Right ventricle myocardium inferior (tissue), 1 donor: Measurements from ENCODE around the gene SYT9. TPM values are rescaled to one million over a fixed set of nuclear protein-coding genes. Genes with fewer than 3 reads are reported as not detected.

Source experiments
- ATAC-seq: fragments of 200-7000 bp; cut with Tn5 transposase; one replicate; pipeline ENCODE4 v1.9.1; 2020; ENCODE audit warnings: mild to moderate bottlenecking, moderate library complexity
- DNase-seq: peaks from one replicate; pipeline ENCODE4 v3.0.0; 2021; ENCODE audit errors: missing footprints
- intact Hi-C: fragments of 100-400 bp; cut with DNase I; formaldehyde crosslinking; loops from one replicate; pipeline ENCODE4 v1.11.0; 2022
- long read RNA-seq: library from polyadenylated mRNA; unstranded; transcript quantifications from one replicate; pipeline ENCODE4 v2.0.0, GENCODE V29; 2021
- total RNA-seq: library from RNA; stranded (reverse); fragmentation: NEBNext Ultra II Directional; extraction: Animal tissue kit (Norgen Biotek cat#: 25700); gene quantifications from one replicate; pipeline ENCODE4 v1.2.1, GENCODE V29; 2021
- donor health status: DM: no; HTN: yes; CAD: no; lungs with severe emphysema.

Gene SYT9, protein sequence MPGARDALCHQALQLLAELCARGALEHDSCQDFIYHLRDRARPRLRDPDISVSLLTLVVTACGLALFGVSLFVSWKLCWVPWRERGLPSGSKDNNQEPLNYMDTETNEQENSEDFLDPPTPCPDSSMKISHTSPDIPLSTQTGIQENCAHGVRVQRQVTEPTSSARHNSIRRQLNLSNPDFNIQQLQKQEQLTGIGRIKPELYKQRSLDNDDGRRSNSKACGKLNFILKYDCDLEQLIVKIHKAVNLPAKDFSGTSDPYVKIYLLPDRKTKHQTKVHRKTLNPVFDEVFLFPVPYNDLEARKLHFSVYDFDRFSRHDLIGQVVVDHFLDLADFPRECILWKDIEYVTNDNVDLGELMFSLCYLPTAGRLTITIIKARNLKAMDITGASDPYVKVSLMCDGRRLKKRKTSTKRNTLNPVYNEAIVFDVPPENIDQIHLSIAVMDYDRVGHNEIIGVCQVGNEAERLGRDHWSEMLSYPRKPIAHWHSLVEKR
- total RNA-seq, result not detected
- long read RNA-seq, result 0 reads

DNA sequence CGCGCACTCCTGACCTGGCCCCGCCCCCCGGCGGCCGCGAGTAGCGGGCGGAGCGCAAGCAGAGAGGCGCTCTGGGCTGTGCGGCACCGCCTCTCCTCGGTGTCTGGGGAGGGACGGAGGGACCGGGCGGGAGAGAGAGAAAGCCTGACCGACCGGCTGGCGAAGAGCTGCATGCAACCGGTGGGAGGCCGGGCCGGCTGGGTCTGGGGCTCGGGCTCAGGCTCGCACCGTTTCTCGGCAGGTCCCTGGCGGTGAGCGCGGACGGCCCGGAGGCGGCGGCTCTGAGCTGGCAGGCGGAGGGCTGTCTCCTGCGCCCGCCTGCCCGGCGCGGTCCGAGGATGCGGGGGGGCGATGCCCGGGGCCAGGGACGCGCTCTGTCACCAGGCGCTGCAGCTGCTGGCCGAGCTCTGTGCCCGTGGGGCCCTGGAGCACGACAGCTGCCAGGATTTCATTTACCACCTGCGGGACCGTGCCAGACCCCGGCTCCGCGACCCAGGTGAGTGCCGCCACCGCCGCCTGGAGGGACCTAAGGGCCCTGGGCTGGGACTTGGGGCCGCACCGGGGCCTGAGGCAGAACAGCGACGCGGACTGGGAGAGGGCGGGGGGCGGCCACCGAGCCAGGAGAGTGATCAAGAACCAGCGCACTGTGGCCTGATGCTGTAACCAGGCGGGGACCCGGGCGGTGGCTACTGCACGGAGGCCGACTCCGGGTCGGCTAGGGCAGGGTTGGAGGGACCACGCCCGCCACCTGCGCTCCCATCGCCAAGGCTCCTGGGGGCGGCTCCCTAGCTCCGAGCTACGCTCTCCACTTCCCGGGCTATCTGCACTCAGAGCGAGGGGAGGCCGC, at the start of gene SYT9:
Gene SYT9, plus strand, starts transcription at position 69 of the 847 bp plus-strand sequence. Its CDS starts 283 bp downstream, at position 352.
- peak; percentile 65 for DNase-seq
- peak; percentile 88 for ATAC-seq
- intact Hi-C loops, result no loop called here

DNA sequence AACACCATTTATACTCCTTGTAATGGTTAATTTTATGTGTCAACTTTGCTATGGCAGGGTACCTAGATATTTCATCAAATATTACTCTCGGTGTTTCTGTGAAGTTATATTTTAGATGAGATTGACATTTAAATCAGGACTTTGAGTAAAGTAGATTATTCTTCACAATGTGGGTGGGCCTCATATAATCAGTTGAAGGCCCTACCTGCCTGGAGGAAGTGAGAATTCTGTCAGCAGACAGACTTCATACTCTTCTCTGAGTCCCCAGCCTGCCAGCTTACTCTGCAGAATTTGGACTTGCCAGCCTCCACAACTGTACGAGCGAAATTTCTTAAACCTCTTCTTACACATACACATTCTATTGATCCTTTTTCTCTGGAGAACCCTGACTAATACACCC, 49.3 kb upstream of the SYT9 start:
- intact Hi-C loops, result no loop called here
- ATAC-seq, result no peak
- no peak for DNase-seq

DNA sequence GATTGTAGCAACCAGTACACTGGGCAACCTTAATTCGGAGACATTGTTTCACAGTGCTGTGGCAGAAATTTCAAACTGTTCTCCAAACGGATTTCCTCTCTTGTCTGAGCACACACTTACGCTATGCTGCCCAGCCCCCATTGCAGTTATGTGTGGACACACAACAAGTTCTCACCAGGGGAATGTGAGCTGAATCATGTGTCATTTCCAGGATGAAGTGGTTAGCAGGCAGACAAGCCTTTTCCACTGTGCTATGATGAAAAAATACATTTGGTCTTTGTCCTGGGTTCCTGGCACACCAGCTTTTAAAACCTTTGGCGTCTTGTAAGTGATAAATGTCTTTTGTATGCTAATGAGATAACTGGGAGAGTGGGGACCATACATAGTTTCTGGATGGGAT, 46.9 kb upstream of the SYT9 start:
- intact Hi-C loops, result no loop called here
- DNase-seq (no peak), ATAC-seq (no peak)

DNA sequence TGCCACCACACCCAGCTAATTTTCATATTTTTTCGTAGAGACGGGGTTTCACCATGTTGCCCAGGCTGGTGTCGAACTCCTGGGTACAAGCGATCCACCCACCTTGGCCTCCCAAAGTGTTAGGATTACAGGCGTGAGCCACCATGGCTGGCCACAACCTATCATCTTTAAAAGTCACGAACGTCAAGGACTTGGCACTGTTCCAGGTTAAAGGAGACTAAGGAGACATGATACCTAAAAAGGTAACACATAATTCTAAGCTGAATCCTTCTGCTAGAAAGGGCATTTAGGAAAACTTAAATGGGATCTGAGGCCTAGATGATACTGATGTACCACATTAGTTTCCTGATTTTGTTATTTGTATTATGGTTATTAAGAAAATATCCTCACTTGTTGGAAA, 43.3 kb upstream of the SYT9 start:
- ATAC-seq (no peak), DNase-seq (peak; percentile 18)
- intact Hi-C loops, result no loop called here

DNA sequence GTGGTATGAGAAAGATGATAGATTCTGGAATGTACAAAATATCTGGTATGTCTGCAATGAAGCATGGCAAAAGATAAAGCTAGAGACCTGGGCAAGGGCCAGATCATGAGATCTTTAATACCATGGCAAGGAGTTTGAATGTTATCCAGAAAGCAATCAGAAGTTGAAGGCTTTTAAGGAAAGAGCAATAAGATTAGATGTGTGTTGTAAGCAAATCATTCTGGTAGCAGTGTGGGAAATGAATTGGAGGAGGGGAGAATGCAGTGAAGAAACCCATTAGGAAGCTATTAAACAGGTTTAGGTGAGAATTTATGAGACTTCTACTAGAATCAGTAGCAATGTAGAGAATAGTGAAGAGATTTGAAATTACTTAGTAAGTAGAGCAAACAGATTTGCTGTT, 32.2 kb upstream of the SYT9 start:
- no peak for ATAC-seq
- intact Hi-C loops, result no loop called here
- no peak for DNase-seq

DNA sequence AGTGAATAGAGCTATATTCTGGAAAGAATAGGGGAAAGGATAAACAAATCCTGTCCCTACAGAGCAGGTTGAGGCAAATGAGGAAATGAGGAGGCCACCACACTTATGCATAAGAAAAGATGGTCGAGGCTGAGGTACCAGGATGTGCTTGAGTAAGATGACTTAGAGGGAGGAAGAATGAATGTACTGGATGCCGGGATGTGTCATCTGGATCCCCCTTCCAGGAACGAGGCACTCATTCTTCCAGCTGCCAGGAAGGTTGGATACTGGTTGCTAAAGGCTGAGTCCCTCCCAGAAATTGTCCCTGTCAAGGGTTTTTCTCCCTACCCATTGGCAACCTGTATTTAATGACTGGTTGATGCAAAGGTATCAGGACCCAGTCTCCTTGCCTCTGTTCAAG, 31.1 kb upstream of the SYT9 start:
- intact Hi-C loops, result no loop called here
- no peak for DNase-seq
- ATAC-seq, result no peak

DNA sequence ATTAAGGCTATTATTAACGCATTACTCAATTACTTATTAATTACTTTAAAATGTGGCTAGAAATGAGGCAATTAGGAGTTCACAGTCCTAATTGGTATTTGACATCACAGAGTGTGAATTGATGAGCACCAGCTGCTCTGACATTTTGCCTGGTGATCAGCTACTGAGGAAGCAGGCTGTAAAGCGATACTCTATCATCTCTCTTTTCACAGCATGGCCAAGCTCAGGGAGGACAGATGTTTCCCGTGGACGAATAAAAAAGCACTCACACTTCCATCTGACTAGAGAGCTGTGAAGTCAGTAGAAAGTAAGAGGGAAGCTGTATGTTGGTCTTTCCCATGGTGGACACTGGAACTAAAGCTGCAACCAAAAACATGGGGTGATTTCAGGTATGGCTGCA, 29.1 kb upstream of the SYT9 start:
- intact Hi-C loops, result no loop called here
- DNase-seq (no peak), ATAC-seq (no peak)

DNA sequence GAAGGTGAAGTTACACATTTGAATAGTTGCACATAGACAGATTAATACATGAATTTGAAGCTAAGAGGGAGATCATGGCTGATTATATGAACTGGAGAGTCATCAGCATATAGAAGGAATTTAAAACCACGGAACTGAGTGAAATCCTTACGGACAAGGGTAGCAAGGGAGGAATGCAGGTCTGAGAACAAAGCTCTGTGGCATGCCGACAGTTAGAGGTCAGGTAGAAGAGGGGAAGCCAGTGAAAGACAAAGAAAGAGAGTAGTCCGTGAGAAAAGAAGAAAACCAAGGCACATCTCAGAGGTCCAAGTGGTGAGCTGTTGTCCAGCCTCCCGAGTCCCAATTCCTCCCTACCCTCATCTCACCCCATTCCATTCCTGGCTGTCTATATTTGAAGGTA, 11.8 kb upstream of the SYT9 start:
- DNase-seq, result no peak
- no peak for ATAC-seq
- intact Hi-C loops, result no loop called here

DNA sequence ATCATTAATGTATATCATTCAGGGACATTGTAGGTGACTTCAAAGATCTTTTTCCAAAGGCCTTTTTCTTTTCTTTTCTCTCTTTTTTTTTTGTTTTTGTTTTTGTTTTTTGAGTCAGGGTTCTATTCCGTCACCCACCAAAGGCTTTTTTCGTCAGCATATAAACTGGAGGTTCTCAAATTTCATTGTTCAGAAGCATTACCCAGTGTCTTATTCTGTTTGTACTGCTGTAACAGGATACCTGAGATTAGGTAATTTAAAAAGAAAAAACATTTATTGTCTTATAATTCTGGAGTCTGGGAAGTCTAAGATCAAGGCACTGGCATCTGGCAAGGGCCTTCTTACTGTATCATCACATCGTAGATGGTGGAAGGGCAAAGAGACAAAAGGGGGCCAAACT, 6.4 kb upstream of the SYT9 start:
- intact Hi-C loops, result no loop called here
- DNase-seq, result no peak
- no peak for ATAC-seq

DNA sequence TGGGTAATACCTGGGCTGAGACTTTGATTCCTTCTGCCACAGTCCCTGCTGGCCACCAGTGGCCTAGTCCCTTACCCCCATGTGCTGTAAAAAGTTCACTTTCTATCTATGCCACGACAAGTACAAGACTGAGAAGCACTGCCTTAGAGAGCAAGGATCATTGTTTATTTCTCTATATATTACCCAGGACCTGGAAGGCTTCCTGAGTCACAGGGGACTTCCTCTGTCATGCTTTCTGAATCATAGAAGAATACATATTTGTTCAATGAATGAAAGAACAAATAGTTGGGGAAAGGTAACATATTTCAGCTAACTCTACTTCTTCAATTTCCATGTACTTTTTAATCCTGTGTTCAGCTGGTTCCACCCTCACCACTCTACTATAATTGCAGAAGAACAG, 5.5 kb upstream of the SYT9 start:
- intact Hi-C loops, result no loop called here
- DNase-seq, result no peak

DNA sequence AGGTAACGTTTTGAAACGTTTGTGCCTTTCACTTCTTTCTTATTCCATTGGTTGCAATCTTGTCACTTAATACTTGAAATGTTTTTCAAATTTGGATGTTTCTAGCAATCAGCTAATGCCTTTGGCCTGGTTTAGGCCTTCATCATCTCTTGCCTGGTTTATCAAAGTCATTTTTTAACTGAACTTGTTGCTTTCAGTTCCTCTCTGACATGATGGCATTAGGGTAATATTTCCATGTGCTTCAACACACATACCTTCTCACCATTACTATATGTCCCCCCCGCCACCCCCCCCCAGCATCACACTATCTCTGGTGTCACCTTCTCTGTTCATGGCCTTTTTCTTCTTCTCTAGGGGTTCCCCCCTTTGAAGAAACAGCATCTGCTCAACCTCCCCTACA, 1.5 kb upstream of the SYT9 start:
- intact Hi-C loops, result no loop called here
- DNase-seq (no peak), ATAC-seq (no peak)

More for the DNA sequence above, 5.5 kb upstream of the SYT9 start:
- no peak for ATAC-seq

DNA sequence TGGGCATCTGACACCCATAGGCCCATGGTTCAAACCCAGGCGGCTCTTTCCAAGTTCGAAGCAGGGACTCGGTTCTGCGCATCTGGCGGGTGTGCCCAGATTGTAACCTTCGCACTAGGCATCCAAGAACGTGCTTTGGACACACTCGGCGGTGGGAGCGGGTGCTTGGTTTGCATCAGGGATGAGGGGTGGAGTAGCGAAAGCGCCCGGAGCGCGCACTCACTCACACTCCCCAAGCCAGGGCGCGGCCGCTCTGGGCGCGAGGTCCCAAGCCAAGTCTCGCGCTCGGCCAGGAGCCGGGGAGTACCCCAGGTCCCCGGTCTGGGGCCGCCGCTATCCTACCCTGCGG, 243 bp upstream of the SYT9 start:
- intact Hi-C loops, result no loop called here
- DNase-seq (peak; percentile 56), ATAC-seq (no peak)

DNA sequence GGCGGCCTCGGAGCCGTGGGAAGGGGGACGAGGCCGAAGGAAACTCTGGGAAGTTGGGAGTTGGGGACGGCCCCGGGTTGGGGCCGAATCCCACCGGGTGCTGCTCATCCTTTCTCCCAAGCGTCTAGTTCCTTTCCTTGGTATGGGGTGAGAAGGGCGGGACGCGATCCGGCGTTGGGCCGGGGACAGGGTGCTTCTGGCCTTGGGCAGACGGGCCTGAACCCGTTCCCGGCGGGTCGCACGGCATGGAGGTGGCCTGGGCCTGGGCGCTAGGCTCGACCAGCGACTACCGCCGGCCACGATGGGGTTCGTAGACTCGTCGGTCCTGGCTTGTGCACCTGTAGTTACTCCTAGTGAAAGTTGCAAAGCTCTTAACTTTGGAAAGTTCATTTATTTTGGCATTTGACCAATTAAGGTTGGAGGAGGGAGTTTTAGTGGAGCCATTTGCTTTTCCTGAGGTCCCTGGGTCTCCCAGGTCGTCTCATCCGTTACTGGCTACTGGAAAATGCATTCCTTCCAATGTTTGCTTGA, 1.0 kb downstream of the SYT9 start:
- ATAC-seq, result peak; percentile 21
- DNase-seq, result peak; percentile 57
- intact Hi-C loops, result no loop called here

DNA sequence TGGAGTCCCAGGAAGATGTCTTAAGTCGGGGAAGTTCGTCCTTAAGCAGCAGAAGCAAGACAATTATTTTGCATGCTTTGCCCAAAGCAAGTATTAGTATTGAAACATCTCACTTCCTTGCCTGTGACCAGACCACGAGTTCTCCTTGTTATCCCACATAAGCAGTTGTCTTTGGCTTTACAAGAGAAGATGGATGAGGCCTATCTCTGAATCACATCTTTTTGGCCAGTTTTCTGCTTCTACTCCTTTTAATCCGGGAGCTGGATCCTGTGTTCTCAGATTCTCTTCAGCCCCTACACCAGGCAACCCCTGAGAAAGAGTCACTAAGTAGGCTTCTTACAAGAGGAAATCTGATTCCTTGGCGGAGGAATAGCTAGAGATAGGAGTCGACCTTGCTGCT, 2.1 kb downstream of the SYT9 start:
- intact Hi-C loops, result no loop called here
- ATAC-seq (no peak), DNase-seq (no peak)

DNA sequence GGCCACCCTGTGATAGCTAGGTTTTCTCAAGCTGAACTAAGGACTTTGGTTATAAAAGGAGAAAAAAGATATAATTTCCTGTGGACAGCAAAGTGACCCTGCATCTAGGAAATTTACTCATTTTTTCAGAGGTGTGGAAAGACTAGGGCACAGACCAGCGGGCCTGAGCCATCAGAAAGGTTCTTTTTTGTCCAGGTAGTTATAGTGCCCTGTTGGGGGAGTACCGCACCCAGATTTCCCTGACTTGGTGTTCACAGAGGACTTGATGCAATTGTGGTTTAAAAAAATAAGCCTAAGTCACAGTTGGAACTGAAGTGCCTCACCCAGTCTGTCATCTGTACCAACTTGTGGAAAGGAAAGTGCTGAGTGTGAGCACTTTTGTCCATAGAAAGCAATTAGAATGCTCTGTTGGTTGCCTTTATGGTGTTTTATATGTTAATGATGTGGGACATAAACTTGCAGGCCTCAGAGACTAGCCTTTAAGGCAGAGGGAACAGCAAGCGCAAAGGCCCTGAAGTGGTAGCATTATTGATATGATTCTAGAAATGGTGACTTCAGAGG, 3.1 kb downstream of the SYT9 start:
- no peak for ATAC-seq
- DNase-seq, result no peak
- intact Hi-C loops, result no loop called here

DNA sequence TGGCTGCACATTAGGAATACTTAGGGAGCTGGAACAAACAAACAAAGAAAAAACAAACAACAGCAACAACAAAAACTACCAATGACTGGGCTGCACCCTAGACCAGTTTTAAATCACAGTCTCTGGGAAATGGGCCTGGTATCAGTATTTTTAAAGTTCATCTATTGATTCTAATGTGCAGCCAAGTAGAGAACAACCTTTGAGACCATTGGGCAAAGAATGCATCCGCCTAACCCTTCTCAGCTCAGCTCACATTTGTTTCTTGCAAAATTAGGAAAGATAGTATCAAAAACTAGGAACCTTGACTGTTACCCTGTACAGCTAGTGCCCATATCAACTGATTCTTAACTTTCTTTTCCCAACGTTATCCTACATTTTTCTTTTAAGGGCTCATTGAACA, 5.2 kb downstream of the SYT9 start:
- intact Hi-C loops, result no loop called here
- DNase-seq, result no peak
- no peak for ATAC-seq

DNA sequence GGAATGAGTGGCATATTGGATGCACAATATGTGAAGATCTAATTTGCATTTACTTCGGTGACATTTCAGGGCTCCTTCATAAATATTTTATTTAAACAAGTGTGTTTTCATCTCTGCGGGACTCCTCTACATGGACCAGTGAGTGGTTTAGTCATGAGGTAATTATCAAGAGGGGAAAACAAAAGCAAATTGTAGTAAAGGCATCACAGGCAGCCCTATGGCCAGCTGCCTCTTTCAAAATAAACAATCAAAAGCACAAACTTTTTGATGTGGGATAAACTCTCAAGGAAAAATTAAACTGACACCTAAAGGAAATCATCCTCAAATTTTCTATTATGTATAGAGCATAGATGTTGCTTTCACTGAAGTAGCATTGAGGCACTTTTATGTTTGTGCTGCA, 6.0 kb downstream of the SYT9 start:
- DNase-seq (no peak), ATAC-seq (no peak)
- intact Hi-C loops, result no loop called here

DNA sequence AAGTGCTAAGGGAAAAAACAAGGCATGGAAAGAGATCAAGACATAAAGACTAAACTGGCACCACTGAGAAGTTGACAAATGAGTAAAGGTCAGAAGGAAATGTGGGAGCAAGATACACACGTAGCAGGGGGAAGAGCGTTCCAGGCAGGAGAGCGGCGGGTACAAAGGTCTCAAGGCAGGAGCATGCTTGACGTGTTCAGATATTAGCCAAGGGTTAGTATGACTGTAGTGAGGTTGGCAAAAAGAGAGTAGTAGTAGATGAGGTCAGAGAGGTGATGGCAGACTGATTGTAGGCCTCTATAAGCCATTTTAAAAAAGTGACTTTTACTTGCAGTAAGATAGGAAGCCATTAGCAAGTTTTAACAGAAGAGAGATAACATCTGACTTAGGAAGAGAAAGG, 9.9 kb downstream of the SYT9 start:
- ATAC-seq, result no peak
- DNase-seq, result no peak
- intact Hi-C loops, result no loop called here

DNA sequence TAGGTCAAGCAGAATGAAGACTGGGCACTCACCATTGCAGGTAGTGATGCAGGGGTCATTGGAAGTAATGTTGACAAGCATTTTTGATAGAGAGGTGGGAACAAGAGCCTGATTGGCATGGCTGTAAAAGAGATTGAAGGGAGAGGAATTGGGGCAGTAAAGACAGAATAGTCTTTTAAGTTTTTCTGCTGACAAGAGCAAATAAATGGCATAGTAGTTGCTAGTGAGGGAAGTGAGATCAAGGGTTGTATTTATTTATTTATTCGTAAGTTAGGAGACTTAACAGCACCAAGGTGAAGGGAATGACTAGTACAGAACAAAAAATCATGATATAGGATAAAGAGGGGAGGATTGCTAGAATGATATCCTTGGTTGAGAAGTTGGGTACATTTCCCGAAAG, 11.0 kb downstream of the SYT9 start:
- intact Hi-C loops, result no loop called here
- ATAC-seq, result no peak

DNA sequence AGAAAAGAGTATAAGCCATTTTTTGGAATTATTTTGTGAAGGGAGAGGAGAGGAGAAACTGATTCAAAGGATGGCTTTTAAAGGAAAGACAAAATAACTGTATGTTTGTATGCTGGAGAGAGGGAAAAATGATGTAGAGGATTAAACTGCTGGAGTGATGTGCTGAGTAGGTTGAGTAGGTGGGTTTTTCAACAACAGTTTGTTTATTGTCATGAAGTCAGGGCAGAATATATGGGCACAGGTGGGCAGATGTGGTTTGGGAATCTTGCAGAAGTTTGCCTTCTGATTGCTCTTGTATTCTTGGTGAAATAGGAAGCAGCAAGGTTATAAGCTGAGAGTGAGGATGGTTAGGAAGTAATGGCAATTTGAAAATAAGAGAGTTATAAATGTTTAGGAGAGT, 12.1 kb downstream of the SYT9 start:
- no peak for ATAC-seq
- no peak for DNase-seq

More for the DNA sequence above, 11.0 kb downstream of the SYT9 start:
- DNase-seq, result no peak

More for the DNA sequence above, 12.1 kb downstream of the SYT9 start:
- intact Hi-C loops, result no loop called here
